ENCODE measurements around the gene FOXE1.

FOXE1 gene

DNA sequence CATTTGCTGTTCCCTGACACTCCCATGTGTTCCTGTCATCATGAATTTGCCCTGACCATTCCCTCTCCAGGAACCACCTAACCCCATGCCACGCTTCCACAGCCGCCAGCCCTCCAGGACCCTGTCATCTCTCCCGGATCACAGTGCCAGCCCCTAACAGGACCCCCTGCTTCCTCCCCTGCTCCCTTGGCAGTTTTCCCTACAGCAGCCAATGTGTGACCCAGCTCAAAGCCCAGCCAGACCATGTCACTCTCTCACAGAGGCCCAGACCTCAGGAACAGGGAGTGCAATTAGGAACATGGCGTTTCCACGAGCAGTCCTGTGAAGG is 8.1 kb downstream of the FOXE1 start:
- no peak overlapping the region for H3K9ac ChIP-seq (ENCODE audit: low read depth in 1 of 2, low read length in 2 of 2)
- H3K27me3 ChIP-seq (ENCODE audit: control insufficient read depth in 1 of 2, insufficient read depth in 2 of 2, low read length in 2 of 2) = peaks cover 50 to 59% of the 10 kb centered on the region in 2 donors
- peaks cover under 1 to 4% of the 10 kb centered on the region in 2 donors for H3K9me3 ChIP-seq (ENCODE audit: control insufficient read depth in 1 of 2, low read length in 2 of 2)

DNA sequence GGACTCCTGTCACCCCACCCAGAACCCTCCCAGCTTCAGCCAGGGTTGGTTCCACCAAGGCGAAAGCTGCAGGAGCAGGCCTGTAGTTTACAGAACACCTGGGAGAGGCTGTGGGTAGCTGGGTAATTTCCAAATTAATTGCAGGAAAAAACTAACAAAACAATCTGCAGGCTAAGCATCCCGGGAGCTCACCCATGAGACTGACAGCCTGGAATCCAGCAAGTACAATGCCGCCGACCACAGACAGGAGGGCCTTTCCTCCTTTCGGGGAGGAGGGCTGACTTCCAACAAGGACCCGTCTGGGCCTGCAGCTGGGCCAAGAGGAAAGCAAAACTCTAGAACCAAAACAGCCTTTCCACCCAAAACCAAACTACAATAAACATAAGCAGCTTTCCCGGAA is 10.3 kb downstream of the FOXE1 start:
- H3K27ac ChIP-seq (ENCODE audit: low read depth, low read length) = no peak overlapping the region
- H3K9ac ChIP-seq (ENCODE audit: low read depth in 1 of 2, low read length in 2 of 2) = no peak overlapping the region
- H3K36me3 ChIP-seq (ENCODE audit: control insufficient read depth in 1 of 2, insufficient read depth in 2 of 2, low read length in 2 of 2) = no peaks in the 10 kb centered on the region
- H3K27me3 ChIP-seq (ENCODE audit: control insufficient read depth in 1 of 2, insufficient read depth in 2 of 2, low read length in 2 of 2) = peaks cover 28 to 38% of the 10 kb centered on the region in 2 donors
- H3K4me3 ChIP-seq (ENCODE audit: low read depth in 1 of 2, low read length in 2 of 2) = no peak overlapping the region
- H3K4me1 ChIP-seq (ENCODE audit: control insufficient read depth in 1 of 2, insufficient read depth in 2 of 2, low read length in 2 of 2) = no peaks in the 10 kb centered on the region
- peaks cover 4 to 8% of the 10 kb centered on the region in 2 donors for H3K9me3 ChIP-seq (ENCODE audit: control insufficient read depth in 1 of 2, low read length in 2 of 2)

More for the DNA sequence above, 8.1 kb downstream of the FOXE1 start:
- Histone ChIP-seq H3K4me3 (ENCODE audit: low read depth in 1 of 2, low read length in 2 of 2) (no peak overlapping the region), H3K27ac (ENCODE audit: low read depth, low read length) (no peak overlapping the region), H3K4me1 (ENCODE audit: control insufficient read depth in 1 of 2, insufficient read depth in 2 of 2, low read length in 2 of 2) (no peaks in the 10 kb centered on the region), H3K36me3 (ENCODE audit: control insufficient read depth in 1 of 2, insufficient read depth in 2 of 2, low read length in 2 of 2) (no peaks in the 10 kb centered on the region)

DNA sequence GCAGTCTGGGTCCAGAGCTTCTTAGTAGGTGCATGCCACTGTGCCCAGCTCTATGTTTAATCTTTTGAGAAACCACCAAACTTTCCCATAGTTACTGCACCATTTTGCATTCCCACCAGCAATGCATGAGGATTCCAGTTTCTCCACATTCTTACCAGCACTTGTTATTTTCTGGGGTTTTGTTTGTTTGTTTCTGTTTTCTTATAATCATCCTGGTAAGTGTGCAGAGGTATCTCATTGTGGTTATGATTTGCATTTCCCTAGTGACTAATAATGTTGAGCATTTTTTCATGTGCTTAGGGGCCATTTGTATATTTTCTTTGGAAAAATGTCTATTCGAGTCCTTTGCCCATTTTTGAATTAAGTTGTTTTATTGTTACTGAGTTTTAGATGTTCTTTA is 11.4 kb downstream of the FOXE1 start:
- no peaks in the 10 kb centered on the region for H3K36me3 ChIP-seq (ENCODE audit: control insufficient read depth in 1 of 2, insufficient read depth in 2 of 2, low read length in 2 of 2)
- H3K27me3 ChIP-seq (ENCODE audit: control insufficient read depth in 1 of 2, insufficient read depth in 2 of 2, low read length in 2 of 2) = peaks cover 18 to 30% of the 10 kb centered on the region in 2 donors
- no peaks in the 10 kb centered on the region for H3K4me1 ChIP-seq (ENCODE audit: control insufficient read depth in 1 of 2, insufficient read depth in 2 of 2, low read length in 2 of 2)
- no peak overlapping the region for H3K9ac ChIP-seq (ENCODE audit: low read depth in 1 of 2, low read length in 2 of 2)
- no peak overlapping the region for H3K27ac ChIP-seq (ENCODE audit: low read depth, low read length)
- no peak overlapping the region for H3K4me3 ChIP-seq (ENCODE audit: low read depth in 1 of 2, low read length in 2 of 2)
- H3K9me3 ChIP-seq (ENCODE audit: control insufficient read depth in 1 of 2, low read length in 2 of 2) = peaks cover 4 to 8% of the 10 kb centered on the region in 2 donors

DNA sequence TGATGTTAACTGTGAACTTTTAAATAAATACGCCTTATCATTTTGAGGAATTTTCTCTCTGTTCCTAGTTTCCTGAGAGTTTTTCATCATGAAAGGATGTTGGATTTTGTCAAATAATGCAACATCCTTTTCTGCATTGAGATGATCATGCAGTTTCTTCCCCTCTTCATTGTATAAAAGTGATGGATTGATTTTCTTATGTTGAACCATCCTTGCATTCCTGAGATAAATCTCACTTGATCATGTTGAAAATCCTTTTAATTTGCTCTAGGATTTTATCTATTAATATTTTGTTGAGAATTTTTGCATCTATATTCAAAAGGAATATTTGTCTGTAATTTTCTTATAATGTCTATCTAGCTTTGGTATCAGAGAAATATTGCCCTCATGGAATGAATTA is 13.3 kb downstream of the FOXE1 start:
- peaks cover 4 to 8% of the 10 kb centered on the region in 2 donors for H3K9me3 ChIP-seq (ENCODE audit: control insufficient read depth in 1 of 2, low read length in 2 of 2)
- no peaks in the 10 kb centered on the region for H3K36me3 ChIP-seq (ENCODE audit: control insufficient read depth in 1 of 2, insufficient read depth in 2 of 2, low read length in 2 of 2)
- peaks cover 0 to 13% of the 10 kb centered on the region in 2 donors for H3K27me3 ChIP-seq (ENCODE audit: control insufficient read depth in 1 of 2, insufficient read depth in 2 of 2, low read length in 2 of 2)
- H3K27ac ChIP-seq (ENCODE audit: low read depth, low read length) = no peak overlapping the region
- no peak overlapping the region for H3K9ac ChIP-seq (ENCODE audit: low read depth in 1 of 2, low read length in 2 of 2)
- no peak overlapping the region for H3K4me3 ChIP-seq (ENCODE audit: low read depth in 1 of 2, low read length in 2 of 2)
- H3K4me1 ChIP-seq (ENCODE audit: control insufficient read depth in 1 of 2, insufficient read depth in 2 of 2, low read length in 2 of 2) = no peaks in the 10 kb centered on the region

DNA sequence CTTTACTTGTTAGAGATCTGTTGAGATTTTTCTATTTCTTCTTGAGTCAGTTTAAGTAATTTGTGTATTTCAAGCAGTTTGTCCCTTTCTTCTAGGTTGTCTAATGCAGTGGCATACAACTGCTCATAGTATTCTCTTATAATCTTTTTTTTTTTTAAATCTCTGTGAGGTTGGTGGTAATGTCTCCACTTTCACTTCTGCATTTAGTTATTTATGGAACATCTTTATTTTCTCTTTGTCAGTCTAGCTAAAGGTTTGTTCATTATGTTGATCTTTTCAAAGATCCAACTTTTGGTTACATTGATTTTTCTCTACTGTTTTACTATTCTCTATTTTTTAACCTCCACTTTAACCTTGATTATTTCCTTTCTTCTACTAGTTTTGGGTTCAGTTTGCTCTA is 13.8 kb downstream of the FOXE1 start:
- Histone ChIP-seq H3K9ac (ENCODE audit: low read depth in 1 of 2, low read length in 2 of 2) (no peak overlapping the region), H3K27ac (ENCODE audit: low read depth, low read length) (no peak overlapping the region), H3K27me3 (ENCODE audit: control insufficient read depth in 1 of 2, insufficient read depth in 2 of 2, low read length in 2 of 2) (peaks cover 0 to 12% of the 10 kb centered on the region in 2 donors), H3K4me3 (ENCODE audit: low read depth in 1 of 2, low read length in 2 of 2) (no peak overlapping the region), H3K36me3 (ENCODE audit: control insufficient read depth in 1 of 2, insufficient read depth in 2 of 2, low read length in 2 of 2) (no peaks in the 10 kb centered on the region), H3K9me3 (ENCODE audit: control insufficient read depth in 1 of 2, low read length in 2 of 2) (peaks cover 4 to 8% of the 10 kb centered on the region in 2 donors), H3K4me1 (ENCODE audit: control insufficient read depth in 1 of 2, insufficient read depth in 2 of 2, low read length in 2 of 2) (no peaks in the 10 kb centered on the region)

DNA sequence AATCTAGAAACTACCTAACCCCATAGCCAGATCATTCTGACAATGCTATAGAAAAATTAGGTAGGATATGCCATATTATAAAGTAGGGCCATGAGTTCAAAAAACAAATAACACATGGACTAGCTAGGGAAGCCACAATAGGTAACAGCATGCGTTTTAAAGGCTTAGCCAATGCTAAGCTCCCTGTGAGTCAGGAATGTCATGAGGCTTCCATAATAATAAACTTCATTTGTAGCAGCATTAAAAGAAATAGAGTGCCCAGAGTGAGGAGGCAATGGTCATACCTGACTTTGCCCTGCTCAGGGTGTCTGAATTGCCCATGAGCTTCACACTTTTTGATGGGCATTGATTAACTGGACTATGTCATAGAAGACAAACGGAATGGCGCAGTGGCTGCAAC is 15.8 kb downstream of the FOXE1 start:
- H3K27ac ChIP-seq (ENCODE audit: low read depth, low read length) = no peak overlapping the region
- H3K27me3 ChIP-seq (ENCODE audit: control insufficient read depth in 1 of 2, insufficient read depth in 2 of 2, low read length in 2 of 2) = peaks cover 0 to 2% of the 10 kb centered on the region in 2 donors
- peaks cover 4 to 8% of the 10 kb centered on the region in 2 donors for H3K9me3 ChIP-seq (ENCODE audit: control insufficient read depth in 1 of 2, low read length in 2 of 2)
- H3K4me3 ChIP-seq (ENCODE audit: low read depth in 1 of 2, low read length in 2 of 2) = no peak overlapping the region
- no peaks in the 10 kb centered on the region for H3K36me3 ChIP-seq (ENCODE audit: control insufficient read depth in 1 of 2, insufficient read depth in 2 of 2, low read length in 2 of 2)
- no peak overlapping the region for H3K9ac ChIP-seq (ENCODE audit: low read depth in 1 of 2, low read length in 2 of 2)
- no peaks in the 10 kb centered on the region for H3K4me1 ChIP-seq (ENCODE audit: control insufficient read depth in 1 of 2, insufficient read depth in 2 of 2, low read length in 2 of 2)

DNA sequence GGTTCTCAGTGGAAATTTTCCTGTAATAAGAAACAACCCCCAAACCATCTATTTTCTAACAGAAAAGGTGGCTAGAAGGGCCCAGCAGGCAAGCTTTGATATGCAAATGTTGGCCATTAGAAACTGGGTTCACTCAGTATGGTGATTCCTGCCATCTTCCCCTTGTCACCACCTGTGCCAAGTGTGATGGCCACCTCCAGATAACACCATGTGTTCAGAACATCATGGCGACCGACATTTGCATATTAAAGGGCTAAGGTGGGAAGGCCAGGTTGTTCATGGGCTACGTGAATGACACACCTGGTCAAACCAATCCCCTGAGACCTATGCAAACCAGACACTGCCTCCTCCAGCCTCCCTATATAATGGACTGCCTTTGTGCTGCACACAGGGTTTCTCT is 20.4 kb downstream of the FOXE1 start:
- H3K27ac ChIP-seq (ENCODE audit: low read depth, low read length) = no peak overlapping the region
- H3K9ac ChIP-seq (ENCODE audit: low read depth in 1 of 2, low read length in 2 of 2) = no peak overlapping the region

DNA sequence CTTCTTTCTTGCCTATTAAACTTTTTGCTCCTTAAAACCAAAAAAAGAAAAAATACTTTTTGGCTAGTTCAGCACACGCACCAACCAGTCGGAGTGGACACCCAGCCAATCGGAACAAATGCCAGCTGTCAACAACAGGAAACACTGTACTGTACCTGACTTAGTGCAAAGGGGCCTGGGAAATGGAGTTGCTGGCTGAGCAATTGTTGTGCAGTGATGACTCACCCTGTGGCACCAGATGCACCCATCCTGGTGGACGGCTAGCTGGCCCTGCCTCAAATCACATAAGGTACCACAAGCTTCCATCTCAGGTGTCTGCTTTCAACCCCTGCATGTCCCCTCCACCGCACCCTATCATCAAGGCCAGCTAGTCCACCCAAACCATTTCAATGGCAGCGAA is 20.9 kb downstream of the FOXE1 start:
- no peaks in the 10 kb centered on the region for H3K27me3 ChIP-seq (ENCODE audit: control insufficient read depth in 1 of 2, insufficient read depth in 2 of 2, low read length in 2 of 2)
- H3K9ac ChIP-seq (ENCODE audit: low read depth in 1 of 2, low read length in 2 of 2) = no peak overlapping the region
- no peak overlapping the region for H3K27ac ChIP-seq (ENCODE audit: low read depth, low read length)
- no peaks in the 10 kb centered on the region for H3K4me1 ChIP-seq (ENCODE audit: control insufficient read depth in 1 of 2, insufficient read depth in 2 of 2, low read length in 2 of 2)
- no peaks in the 10 kb centered on the region for H3K9me3 ChIP-seq (ENCODE audit: control insufficient read depth in 1 of 2, low read length in 2 of 2)
- no peaks in the 10 kb centered on the region for H3K36me3 ChIP-seq (ENCODE audit: control insufficient read depth in 1 of 2, insufficient read depth in 2 of 2, low read length in 2 of 2)
- H3K4me3 ChIP-seq (ENCODE audit: low read depth in 1 of 2, low read length in 2 of 2) = no peak overlapping the region

More for the DNA sequence above, 20.4 kb downstream of the FOXE1 start:
- Histone ChIP-seq H3K9me3 (ENCODE audit: control insufficient read depth in 1 of 2, low read length in 2 of 2) (no peaks in the 10 kb centered on the region), H3K4me1 (ENCODE audit: control insufficient read depth in 1 of 2, insufficient read depth in 2 of 2, low read length in 2 of 2) (no peaks in the 10 kb centered on the region), H3K36me3 (ENCODE audit: control insufficient read depth in 1 of 2, insufficient read depth in 2 of 2, low read length in 2 of 2) (no peaks in the 10 kb centered on the region), H3K4me3 (ENCODE audit: low read depth in 1 of 2, low read length in 2 of 2) (no peak overlapping the region), H3K27me3 (ENCODE audit: control insufficient read depth in 1 of 2, insufficient read depth in 2 of 2, low read length in 2 of 2) (no peaks in the 10 kb centered on the region)

DNA sequence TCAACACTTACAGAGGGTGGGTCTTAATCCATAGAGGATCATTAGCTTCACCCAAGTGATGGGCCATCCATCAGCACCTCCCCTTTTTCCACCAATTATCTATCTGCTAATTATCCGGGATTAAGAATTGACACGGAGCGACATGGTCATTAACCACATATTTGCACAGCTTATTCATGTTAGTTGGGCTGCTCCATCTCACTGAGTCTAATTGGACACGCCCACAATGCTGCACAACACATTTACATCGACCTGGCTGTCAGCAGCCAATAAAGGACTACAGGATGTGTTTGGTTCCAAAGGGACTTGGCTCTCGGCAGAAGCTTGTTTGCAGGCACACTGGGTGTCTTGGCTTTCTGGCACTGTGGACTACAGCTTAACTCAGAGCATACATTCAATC is 21.6 kb downstream of the FOXE1 start:
- no peaks in the 10 kb centered on the region for H3K27me3 ChIP-seq (ENCODE audit: control insufficient read depth in 1 of 2, insufficient read depth in 2 of 2, low read length in 2 of 2)
- H3K4me3 ChIP-seq (ENCODE audit: low read depth in 1 of 2, low read length in 2 of 2) = no peak overlapping the region
- H3K9ac ChIP-seq (ENCODE audit: low read depth in 1 of 2, low read length in 2 of 2) = no peak overlapping the region
- no peaks in the 10 kb centered on the region for H3K9me3 ChIP-seq (ENCODE audit: control insufficient read depth in 1 of 2, low read length in 2 of 2)
- no peak overlapping the region for H3K27ac ChIP-seq (ENCODE audit: low read depth, low read length)
- no peaks in the 10 kb centered on the region for H3K4me1 ChIP-seq (ENCODE audit: control insufficient read depth in 1 of 2, insufficient read depth in 2 of 2, low read length in 2 of 2)
- H3K36me3 ChIP-seq (ENCODE audit: control insufficient read depth in 1 of 2, insufficient read depth in 2 of 2, low read length in 2 of 2) = no peaks in the 10 kb centered on the region

DNA sequence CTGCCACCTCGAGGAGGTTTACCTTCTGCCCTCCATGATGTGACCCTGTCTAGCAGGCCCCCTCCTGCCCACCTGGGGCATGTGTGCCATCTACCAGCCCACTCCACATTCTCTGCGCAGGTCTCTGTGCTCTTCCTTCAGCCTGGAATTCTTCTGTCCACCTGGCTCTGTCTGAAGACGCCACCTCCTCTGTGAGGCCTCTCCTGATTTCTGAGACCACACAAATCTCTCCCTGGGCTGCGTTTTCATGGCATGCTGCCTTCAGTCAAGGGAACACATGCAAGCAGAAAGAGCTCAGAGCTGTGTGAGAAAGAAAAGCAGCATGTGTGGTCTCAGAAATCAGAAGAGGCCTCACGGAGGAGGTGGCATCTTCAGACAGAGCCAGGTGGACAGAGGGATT is 22.1 kb downstream of the FOXE1 start:
- Histone ChIP-seq H3K27me3 (ENCODE audit: control insufficient read depth in 1 of 2, insufficient read depth in 2 of 2, low read length in 2 of 2) (no peaks in the 10 kb centered on the region), H3K36me3 (ENCODE audit: control insufficient read depth in 1 of 2, insufficient read depth in 2 of 2, low read length in 2 of 2) (no peaks in the 10 kb centered on the region), H3K4me1 (ENCODE audit: control insufficient read depth in 1 of 2, insufficient read depth in 2 of 2, low read length in 2 of 2) (no peaks in the 10 kb centered on the region), H3K27ac (ENCODE audit: low read depth, low read length) (no peak overlapping the region), H3K9me3 (ENCODE audit: control insufficient read depth in 1 of 2, low read length in 2 of 2) (no peaks in the 10 kb centered on the region), H3K9ac (ENCODE audit: low read depth in 1 of 2, low read length in 2 of 2) (no peak overlapping the region), H3K4me3 (ENCODE audit: low read depth in 1 of 2, low read length in 2 of 2) (no peak overlapping the region)

DNA sequence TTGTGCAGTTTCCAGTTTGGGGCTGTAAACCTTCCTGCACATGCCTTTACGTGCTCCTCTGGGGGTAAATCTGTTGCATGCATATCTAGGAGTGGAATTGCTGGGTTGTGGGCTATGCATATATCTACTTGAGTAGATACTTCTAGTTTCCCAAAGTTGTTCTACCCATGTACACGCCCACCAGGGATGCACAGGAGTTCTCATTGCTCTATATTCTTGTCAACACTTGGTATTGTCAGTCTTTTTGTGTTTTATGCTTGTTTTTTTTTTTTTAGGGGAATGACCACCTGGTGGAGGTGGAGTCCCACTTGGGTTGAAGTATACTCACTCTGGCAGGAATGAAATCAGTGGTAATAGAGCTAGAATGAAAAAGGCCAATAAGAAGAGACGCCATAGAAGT is 23.0 kb downstream of the FOXE1 start:
- Histone ChIP-seq H3K9me3 (ENCODE audit: control insufficient read depth in 1 of 2, low read length in 2 of 2) (no peaks in the 10 kb centered on the region), H3K4me1 (ENCODE audit: control insufficient read depth in 1 of 2, insufficient read depth in 2 of 2, low read length in 2 of 2) (no peaks in the 10 kb centered on the region), H3K27ac (ENCODE audit: low read depth, low read length) (no peak overlapping the region), H3K9ac (ENCODE audit: low read depth in 1 of 2, low read length in 2 of 2) (no peak overlapping the region), H3K4me3 (ENCODE audit: low read depth in 1 of 2, low read length in 2 of 2) (no peak overlapping the region), H3K36me3 (ENCODE audit: control insufficient read depth in 1 of 2, insufficient read depth in 2 of 2, low read length in 2 of 2) (no peaks in the 10 kb centered on the region), H3K27me3 (ENCODE audit: control insufficient read depth in 1 of 2, insufficient read depth in 2 of 2, low read length in 2 of 2) (no peaks in the 10 kb centered on the region)

Measured in duodenal mucosa (tissue), 2 donors.